ENCODE data around the gene RNF111. TPM values are rescaled to one million over a fixed set of nuclear protein-coding genes. Genes with fewer than 3 reads are reported as not detected.

RNF111 gene
- total and polyA plus RNA-seq, 2 of the 13 experiments (the other 11 are each of a cell fraction or from before 2014, with no cell fraction given), result 12.1 to 23.1 TPM

GRCh38 chr15:58987491-58988005 lies at the start of gene RNF111 (continued):
- TF ChIP-seq ELK4 (CRISPR knock-in tag; IDR thresholded peaks at IDR 0.05; ENCODE audit: borderline replicate concordance) (no peak), ZNF251 (CRISPR knock-in tag; IDR thresholded peaks at IDR 0.05) (no peak), SUZ12 (IDR thresholded peaks at IDR 0.05; ENCODE audit: low read depth, low read length) (no peak), PTBP1 (IDR thresholded peaks at IDR 0.05; ENCODE audit: low read depth, low read length, poor library complexity, severe bottlenecking) (no peak), KDM5A (IDR thresholded peaks at IDR 0.05; ENCODE audit: borderline replicate concordance, low read length) (peak; percentile 90; the same call in 1 of the 2 replicates), HDAC6 (IDR thresholded peaks at IDR 0.05; ENCODE audit: low read depth, low read length) (no peak), IRF2 (CRISPR knock-in tag; IDR thresholded peaks at IDR 0.05) (no peak), ZNF124 (CRISPR knock-in tag; IDR thresholded peaks at IDR 0.05) (no peak), ZNF460 (CRISPR knock-in tag; IDR thresholded peaks at IDR 0.05; ENCODE audit: borderline replicate concordance) (no peak), ZNF180 (CRISPR knock-in tag; IDR thresholded peaks at IDR 0.05; ENCODE audit: borderline replicate concordance, low read depth) (no peak), ZNF30 (CRISPR knock-in tag; IDR thresholded peaks at IDR 0.05) (no peak), SOX6 (IDR thresholded peaks at IDR 0.05) (no peak), SOX6 (CRISPR knock-in tag; IDR thresholded peaks at IDR 0.05) (peak; percentile 27; the same call in 1 of the 2 replicates), TFDP2 (CRISPR knock-in tag; IDR thresholded peaks at IDR 0.05) (no peak), MTF1 (CRISPR knock-in tag; IDR thresholded peaks at IDR 0.05) (no peak), SP1 (IDR thresholded peaks at IDR 0.05) (no peak), SP1 (CRISPR knock-in tag; IDR thresholded peaks at IDR 0.05) (no peak; the same call in 1 of the 2 replicates)
- TF ChIP-seq, protein P1, sequence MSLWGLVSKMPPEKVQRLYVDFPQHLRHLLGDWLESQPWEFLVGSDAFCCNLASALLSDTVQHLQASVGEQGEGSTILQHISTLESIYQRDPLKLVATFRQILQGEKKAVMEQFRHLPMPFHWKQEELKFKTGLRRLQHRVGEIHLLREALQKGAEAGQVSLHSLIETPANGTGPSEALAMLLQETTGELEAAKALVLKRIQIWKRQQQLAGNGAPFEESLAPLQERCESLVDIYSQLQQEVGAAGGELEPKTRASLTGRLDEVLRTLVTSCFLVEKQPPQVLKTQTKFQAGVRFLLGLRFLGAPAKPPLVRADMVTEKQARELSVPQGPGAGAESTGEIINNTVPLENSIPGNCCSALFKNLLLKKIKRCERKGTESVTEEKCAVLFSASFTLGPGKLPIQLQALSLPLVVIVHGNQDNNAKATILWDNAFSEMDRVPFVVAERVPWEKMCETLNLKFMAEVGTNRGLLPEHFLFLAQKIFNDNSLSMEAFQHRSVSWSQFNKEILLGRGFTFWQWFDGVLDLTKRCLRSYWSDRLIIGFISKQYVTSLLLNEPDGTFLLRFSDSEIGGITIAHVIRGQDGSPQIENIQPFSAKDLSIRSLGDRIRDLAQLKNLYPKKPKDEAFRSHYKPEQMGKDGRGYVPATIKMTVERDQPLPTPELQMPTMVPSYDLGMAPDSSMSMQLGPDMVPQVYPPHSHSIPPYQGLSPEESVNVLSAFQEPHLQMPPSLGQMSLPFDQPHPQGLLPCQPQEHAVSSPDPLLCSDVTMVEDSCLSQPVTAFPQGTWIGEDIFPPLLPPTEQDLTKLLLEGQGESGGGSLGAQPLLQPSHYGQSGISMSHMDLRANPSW (CRISPR knock-in tag; IDR thresholded peaks at IDR 0.05; ENCODE audit: borderline replicate concordance), result no peak
- TF ChIP-seq, protein P2, sequence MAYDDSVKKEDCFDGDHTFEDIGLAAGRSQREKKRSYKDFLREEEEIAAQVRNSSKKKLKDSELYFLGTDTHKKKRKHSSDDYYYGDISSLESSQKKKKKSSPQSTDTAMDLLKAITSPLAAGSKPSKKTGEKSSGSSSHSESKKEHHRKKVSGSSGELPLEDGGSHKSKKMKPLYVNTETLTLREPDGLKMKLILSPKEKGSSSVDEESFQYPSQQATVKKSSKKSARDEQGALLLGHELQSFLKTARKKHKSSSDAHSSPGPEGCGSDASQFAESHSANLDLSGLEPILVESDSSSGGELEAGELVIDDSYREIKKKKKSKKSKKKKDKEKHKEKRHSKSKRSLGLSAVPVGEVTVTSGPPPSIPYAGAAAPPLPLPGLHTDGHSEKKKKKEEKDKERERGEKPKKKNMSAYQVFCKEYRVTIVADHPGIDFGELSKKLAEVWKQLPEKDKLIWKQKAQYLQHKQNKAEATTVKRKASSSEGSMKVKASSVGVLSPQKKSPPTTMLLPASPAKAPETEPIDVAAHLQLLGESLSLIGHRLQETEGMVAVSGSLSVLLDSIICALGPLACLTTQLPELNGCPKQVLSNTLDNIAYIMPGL (CRISPR knock-in tag; IDR thresholded peaks at IDR 0.05; ENCODE audit: borderline replicate concordance in 1 of 2, low read depth in 1 of 2), result peak; percentile 75 to 80; a peak in 3 of 4 replicates
- TF ChIP-seq, protein P3, sequence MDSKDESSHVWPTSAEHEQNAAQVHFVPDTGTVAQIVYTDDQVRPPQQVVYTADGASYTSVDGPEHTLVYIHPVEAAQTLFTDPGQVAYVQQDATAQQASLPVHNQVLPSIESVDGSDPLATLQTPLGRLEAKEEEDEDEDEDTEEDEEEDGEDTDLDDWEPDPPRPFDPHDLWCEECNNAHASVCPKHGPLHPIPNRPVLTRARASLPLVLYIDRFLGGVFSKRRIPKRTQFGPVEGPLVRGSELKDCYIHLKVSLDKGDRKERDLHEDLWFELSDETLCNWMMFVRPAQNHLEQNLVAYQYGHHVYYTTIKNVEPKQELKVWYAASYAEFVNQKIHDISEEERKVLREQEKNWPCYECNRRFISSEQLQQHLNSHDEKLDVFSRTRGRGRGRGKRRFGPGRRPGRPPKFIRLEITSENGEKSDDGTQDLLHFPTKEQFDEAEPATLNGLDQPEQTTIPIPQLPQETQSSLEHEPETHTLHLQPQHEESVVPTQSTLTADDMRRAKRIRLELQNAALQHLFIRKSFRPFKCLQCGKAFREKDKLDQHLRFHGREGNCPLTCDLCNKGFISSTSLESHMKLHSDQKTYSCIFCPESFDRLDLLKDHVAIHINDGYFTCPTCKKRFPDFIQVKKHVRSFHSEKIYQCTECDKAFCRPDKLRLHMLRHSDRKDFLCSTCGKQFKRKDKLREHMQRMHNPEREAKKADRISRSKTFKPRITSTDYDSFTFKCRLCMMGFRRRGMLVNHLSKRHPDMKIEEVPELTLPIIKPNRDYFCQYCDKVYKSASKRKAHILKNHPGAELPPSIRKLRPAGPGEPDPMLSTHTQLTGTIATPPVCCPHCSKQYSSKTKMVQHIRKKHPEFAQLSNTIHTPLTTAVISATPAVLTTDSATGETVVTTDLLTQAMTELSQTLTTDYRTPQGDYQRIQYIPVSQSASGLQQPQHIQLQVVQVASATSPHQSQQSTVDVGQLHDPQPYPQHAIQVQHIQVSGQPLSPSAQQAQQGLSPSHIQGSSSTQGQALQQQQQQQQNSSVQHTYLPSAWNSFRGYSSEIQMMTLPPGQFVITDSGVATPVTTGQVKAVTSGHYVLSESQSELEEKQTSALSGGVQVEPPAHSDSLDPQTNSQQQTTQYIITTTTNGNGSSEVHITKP (CRISPR knock-in tag; IDR thresholded peaks at IDR 0.05; ENCODE audit: low read depth), result 0 out of 2 replicates have a peak, but pooled peaks have one; percentile 15
